Upper lobe of left lung (tissue), 6 donors: ENCODE results near the gene NUTF2. TPM values are rescaled to one million over a fixed set of nuclear protein-coding genes. Genes with fewer than 3 reads are reported as not detected.

Experiments
- ATAC-seq, 2 donors: fragments of 200-7000 bp; cut with Tn5 transposase; one replicate each; pipeline ENCODE4 v1.9.1; 2022; ENCODE audit warnings: mild to moderate bottlenecking in 2 of 2, moderate library complexity in 2 of 2; ENCODE audit not compliant: low FRiP score in 2 of 2
- DNase-seq, 2 donors: peaks; one replicate each; pipeline ENCODE4 v3.0.0-alpha.2; 2019 to 2020
- H3K27ac ChIP-seq, 4 donors: fragments of 200-600 bp; sonication (generic); one replicate each; pipeline ENCODE4 v1.5.1; 2016 to 2019
- H3K27me3 ChIP-seq, 4 donors: fragments of 200-600 bp; sonication (generic); one replicate each; pipeline ENCODE4 v1.5.1; 2017 to 2019
- H3K36me3 ChIP-seq, 4 donors: fragments of 200-600 bp; sonication (generic); one replicate each; pipeline ENCODE4 v1.5.1; 2016 to 2019
- H3K4me1 ChIP-seq, 4 donors: fragments of 200-600 bp; sonication (generic); one replicate each; pipeline ENCODE4 v1.5.1; 2018 to 2019
- H3K4me3 ChIP-seq, 4 donors: fragments of 200-600 bp; sonication (generic); one replicate each; pipeline ENCODE4 v1.5.1; 2017 to 2019; ENCODE audit warnings: mild to moderate bottlenecking in 2 of 4, moderate library complexity in 1 of 4
- H3K9me3 ChIP-seq, 4 donors: fragments of 200-600 bp; sonication (generic); one replicate each; pipeline ENCODE4 v1.5.1; 2018 to 2019
- EP300 ChIP-seq, 4 donors: sonication (generic); formaldehyde crosslinking; IDR thresholded peaks; one replicate each; pipeline ENCODE4 v1.5.1; 2017; ENCODE audit warnings: antibody characterized with exemption in 4 of 4, control low read depth in 2 of 4
- POLR2A ChIP-seq, 4 donors: fragments of 450-650 bp; IDR thresholded peaks; one replicate each; pipeline ENCODE4 v1.5.1; 2016 to 2017; ENCODE audit warnings: antibody characterized with exemption in 4 of 4, mild to moderate bottlenecking in 2 of 4
- POLR2AphosphoS5 ChIP-seq, 2 donors: sonication (generic); formaldehyde crosslinking; IDR thresholded peaks; one replicate each; pipeline ENCODE4 v1.5.1; 2017; ENCODE audit warnings: antibody characterized with exemption in 2 of 2
- WGBS, 2 donors: methylation state at CpG; one replicate each; pipeline ENCODE4 v1.1.5; 2017 to 2018; 5-methylcytosine and 5-hydroxymethylcytosine counted together
- total RNA-seq, 6 donors: library from RNA; depleted of rRNA in 4 of 6; stranded (reverse); fragments of >200 nt in 4 of 6; gene quantifications; one replicate each; pipeline versions ENCODE4 v1.1.0 to v1.2.1, GENCODE V29; 2016 to 2021
- TF ChIP-seq, protein P1 (sequence below), 6 experiments: fragments of 450-650 bp in 4 of 6; fragments of 200-600 bp in 2 of 6; sonication (generic) in 2 of 6; IDR thresholded peaks; one replicate each; pipeline ENCODE4 v1.5.1; 2016 to 2019; ENCODE audit warnings: antibody characterized with exemption in 6 of 6
- donor health status: DM: no; HTN: no; CAD: no; lungs with moderate emphysema.
- donor health status: DM: no; HTN: yes; CAD: no; lungs with severe emphysema.

The NUTF2 gene
- total RNA-seq, 6 donors from 2014 or later: 50.2 to 203 (median 78.3) TPM

DNA sequence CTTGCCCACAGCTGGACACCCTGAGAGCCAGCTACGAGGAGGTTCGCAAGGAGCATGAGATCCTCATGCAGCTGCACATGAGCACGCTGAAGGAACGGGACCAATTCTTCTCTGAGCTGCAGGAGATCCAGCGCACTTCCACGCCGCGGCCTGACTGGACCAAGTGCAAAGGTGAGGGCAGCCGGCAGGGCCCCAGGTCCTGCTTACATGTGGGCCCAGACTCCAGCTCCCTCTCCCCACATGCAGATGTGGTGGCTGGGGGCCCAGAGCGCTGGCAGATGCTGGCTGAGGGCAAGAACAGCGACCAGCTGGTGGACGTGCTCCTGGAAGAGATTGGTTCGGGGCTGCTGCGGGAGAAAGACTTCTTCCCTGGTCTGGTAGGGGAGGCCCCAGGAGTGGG is 20.8 kb upstream of the NUTF2 start:
- no peak overlapping the region for H3K4me3 ChIP-seq
- no peak overlapping the region for H3K27ac ChIP-seq
- WGBS, 2 donors: 93 to 100% methylated on average over 1 to 14 of the region's 14 CpGs
- TF ChIP-seq EP300 (IDR thresholded peaks at IDR 0.05) (no peak), POLR2AphosphoS5 (IDR thresholded peaks at IDR 0.05) (no peak), POLR2A (IDR thresholded peaks at IDR 0.05) (no peak)
- TF ChIP-seq, protein P1, sequence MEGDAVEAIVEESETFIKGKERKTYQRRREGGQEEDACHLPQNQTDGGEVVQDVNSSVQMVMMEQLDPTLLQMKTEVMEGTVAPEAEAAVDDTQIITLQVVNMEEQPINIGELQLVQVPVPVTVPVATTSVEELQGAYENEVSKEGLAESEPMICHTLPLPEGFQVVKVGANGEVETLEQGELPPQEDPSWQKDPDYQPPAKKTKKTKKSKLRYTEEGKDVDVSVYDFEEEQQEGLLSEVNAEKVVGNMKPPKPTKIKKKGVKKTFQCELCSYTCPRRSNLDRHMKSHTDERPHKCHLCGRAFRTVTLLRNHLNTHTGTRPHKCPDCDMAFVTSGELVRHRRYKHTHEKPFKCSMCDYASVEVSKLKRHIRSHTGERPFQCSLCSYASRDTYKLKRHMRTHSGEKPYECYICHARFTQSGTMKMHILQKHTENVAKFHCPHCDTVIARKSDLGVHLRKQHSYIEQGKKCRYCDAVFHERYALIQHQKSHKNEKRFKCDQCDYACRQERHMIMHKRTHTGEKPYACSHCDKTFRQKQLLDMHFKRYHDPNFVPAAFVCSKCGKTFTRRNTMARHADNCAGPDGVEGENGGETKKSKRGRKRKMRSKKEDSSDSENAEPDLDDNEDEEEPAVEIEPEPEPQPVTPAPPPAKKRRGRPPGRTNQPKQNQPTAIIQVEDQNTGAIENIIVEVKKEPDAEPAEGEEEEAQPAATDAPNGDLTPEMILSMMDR (IDR thresholded peaks at IDR 0.05): no peak
- ATAC-seq: no peak
- no peaks in the 10 kb centered on the region for H3K27me3 ChIP-seq
- DNase-seq: peak in 1 of 2 donors; percentile 69
- no peaks in the 10 kb centered on the region for H3K4me1 ChIP-seq
- H3K9me3 ChIP-seq: no peaks in the 10 kb centered on the region
- H3K36me3 ChIP-seq: peaks cover 5 to 45% (median 37%) of the 10 kb centered on the region in 4 donors

DNA sequence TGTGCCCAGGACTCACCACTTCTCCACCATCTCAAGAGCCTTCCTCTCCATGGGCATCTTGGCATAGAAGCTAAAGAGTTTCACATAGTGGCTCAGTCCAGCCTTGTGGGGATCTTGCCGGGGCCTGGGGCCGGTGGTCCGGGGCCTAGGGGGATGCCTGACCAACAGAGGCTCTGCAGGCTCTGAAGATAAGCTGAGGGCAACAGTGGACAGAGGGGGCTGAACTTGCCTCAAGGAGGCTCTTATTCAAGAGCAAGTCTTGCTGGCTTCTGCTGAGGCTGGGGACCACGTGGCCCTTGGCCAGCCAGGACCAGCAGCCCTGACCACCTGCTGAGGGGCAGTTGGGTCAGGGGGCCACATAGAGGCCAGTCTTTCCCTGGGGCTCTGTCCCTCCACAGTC is 18.1 kb upstream of the NUTF2 start:
- H3K27me3 ChIP-seq: no peaks in the 10 kb centered on the region
- ATAC-seq (no peak), DNase-seq (peak in 1 of 2 donors; percentile 62)
- TF ChIP-seq, protein P1 (IDR thresholded peaks at IDR 0.05): no peak
- H3K9me3 ChIP-seq: no peaks in the 10 kb centered on the region
- H3K4me1 ChIP-seq: peaks cover 11 to 14% (median 12%) of the 10 kb centered on the region in 4 donors
- H3K27ac ChIP-seq: no peak overlapping the region
- peaks cover 5 to 56% (median 50%) of the 10 kb centered on the region in 4 donors for H3K36me3 ChIP-seq
- H3K4me3 ChIP-seq: no peak overlapping the region
- WGBS, 2 donors: 100% methylated on average over 1 to 3 of the region's 4 CpGs

DNA sequence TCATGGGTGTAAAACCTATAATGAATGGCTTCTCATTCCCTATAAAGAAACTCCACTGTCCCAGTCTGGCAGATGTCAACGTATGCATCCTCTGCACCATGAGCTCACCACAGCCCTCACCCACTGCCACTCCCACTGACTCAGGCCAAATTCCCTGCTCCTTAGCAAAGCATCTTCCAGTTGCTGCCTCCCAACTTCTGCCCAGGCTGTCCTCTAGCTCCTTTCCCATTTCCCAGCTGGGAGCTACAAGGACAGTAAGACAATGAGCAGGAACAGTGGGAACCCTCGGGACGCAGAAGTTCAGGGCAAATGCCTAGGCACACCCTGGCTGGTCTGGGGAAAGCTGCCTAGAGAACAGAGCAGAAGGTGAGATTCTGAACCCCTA is 13.7 kb upstream of the NUTF2 start:
- TF ChIP-seq EP300 (IDR thresholded peaks at IDR 0.05): no peak
- no peak for TF ChIP-seq POLR2AphosphoS5 (IDR thresholded peaks at IDR 0.05)
- TF ChIP-seq, protein P1 (IDR thresholded peaks at IDR 0.05): no peak
- no peak for TF ChIP-seq POLR2A (IDR thresholded peaks at IDR 0.05)
- peaks cover 15 to 20% (median 16%) of the 10 kb centered on the region in 4 donors for H3K4me1 ChIP-seq
- peak overlapping the region; percentile 68 to 83 (median 80) for H3K27ac ChIP-seq
- 0 to 2% methylated on average over 1 to 3 of the region's 3 CpGs for WGBS, 2 donors
- H3K4me3 ChIP-seq: peak overlapping the region; percentile 79 to 99 (median 88)
- peaks cover 5 to 42% (median 39%) of the 10 kb centered on the region in 4 donors for H3K36me3 ChIP-seq
- H3K27me3 ChIP-seq: no peaks in the 10 kb centered on the region
- H3K9me3 ChIP-seq: no peaks in the 10 kb centered on the region
- peak; percentile 3 to 71 for ATAC-seq
- DNase-seq: no peak

DNA sequence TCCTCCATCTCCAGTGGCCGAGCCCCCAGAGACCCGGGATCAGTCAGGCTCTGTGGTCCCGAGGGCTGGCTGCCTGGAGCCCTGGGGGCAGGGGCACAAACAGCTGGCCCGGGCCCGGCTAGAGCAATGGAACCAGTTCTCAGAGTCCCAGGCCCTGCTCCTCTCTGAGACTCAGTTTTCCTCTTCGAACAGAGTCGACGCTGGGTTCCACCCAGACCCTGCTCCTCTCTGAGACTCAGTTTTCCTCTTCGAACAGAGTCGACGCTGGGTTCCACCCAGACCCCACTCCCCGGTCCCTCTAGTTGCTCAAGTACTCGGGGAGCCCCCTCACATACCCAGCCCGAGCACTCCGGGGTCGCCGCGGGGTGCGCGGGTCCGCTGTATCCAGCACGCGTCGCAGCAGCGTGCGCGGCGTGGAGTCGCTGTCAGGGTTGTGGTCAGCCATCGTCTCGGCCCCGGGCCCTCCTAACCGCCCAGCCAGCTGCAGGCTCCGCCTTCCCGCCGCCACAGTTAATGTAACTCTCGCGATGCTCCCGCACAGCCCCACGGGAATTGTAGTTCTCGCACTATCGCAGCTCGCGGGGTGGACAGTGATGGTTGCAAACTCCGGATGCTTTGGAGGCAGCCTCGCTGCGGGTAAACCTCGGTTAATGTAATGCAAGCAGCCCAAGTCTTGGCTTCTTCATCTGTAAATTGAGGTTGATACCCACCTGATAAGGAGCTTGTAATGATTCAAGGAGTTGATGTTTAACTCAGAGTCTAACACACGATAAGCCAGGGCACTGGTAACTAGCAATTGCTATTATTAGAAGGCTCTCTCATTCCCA is 13.1 kb upstream of the NUTF2 start:
- H3K36me3 ChIP-seq: peaks cover 5 to 36% (median 34%) of the 10 kb centered on the region in 4 donors
- H3K4me1 ChIP-seq: peaks cover 15 to 20% (median 16%) of the 10 kb centered on the region in 4 donors
- peak overlapping the region; percentile 79 to 99 (median 88) for H3K4me3 ChIP-seq
- peak; percentile 94 to 99 for ATAC-seq
- TF ChIP-seq POLR2A (IDR thresholded peaks at IDR 0.05): peak in 3 of 4 donors; percentile 54 to 77 (median 65)
- TF ChIP-seq, protein P1 (IDR thresholded peaks at IDR 0.05): peak in 1 of 6 experiments; percentile 35
- TF ChIP-seq EP300 (IDR thresholded peaks at IDR 0.05): no peak
- TF ChIP-seq POLR2AphosphoS5 (IDR thresholded peaks at IDR 0.05): peak; percentile 66 to 81
- H3K27me3 ChIP-seq: no peaks in the 10 kb centered on the region
- peak; percentile 94 to 95 for DNase-seq
- no peaks in the 10 kb centered on the region for H3K9me3 ChIP-seq
- 0 to 1% methylated on average over 21 to 49 of the region's 49 CpGs for WGBS, 2 donors
- H3K27ac ChIP-seq: peak overlapping the region; percentile 68 to 83 (median 80)
